DND-41 (cell line): ENCODE results near the gene TMEM255B.

Source experiments
- CTCF ChIP-seq: IDR thresholded peaks from 2 replicates; pipeline ENCODE4 v1.5.1; 2012; ENCODE audit warnings: borderline replicate concordance, low read length, moderate library complexity, mild to moderate bottlenecking; ENCODE audit not compliant: poor library complexity, severe bottlenecking; ENCODE audit errors: extremely low read depth
- EZH2 ChIP-seq: IDR thresholded peaks from 3 replicates; pipeline ENCODE4 v1.6.1; 2012; ENCODE audit warnings: borderline replicate concordance, low read depth, mild to moderate bottlenecking, moderate library complexity, low read length, inconsistent platforms; ENCODE audit not compliant: severe bottlenecking

GRCh38 chr13:113815151-113816058, 56.4 kb downstream of the TMEM255B start:
- TF ChIP-seq CTCF (no peak), EZH2 (no peak)
